ENCODE data around the gene MARCHF7.

GRCh38 chr2:159680692-159681091 lies 31.6 kb upstream of the MARCHF7 start:
- no peak for TF ChIP-seq YY1 (IDR thresholded peaks at IDR 0.05; ENCODE audit: insufficient read depth, insufficient read length)
- TF ChIP-seq ZNF274 (IDR thresholded peaks at IDR 0.05; ENCODE audit: low read depth, low read length), result no peak
